ENCODE results near the gene WDR27.

Gene WDR27

DNA sequence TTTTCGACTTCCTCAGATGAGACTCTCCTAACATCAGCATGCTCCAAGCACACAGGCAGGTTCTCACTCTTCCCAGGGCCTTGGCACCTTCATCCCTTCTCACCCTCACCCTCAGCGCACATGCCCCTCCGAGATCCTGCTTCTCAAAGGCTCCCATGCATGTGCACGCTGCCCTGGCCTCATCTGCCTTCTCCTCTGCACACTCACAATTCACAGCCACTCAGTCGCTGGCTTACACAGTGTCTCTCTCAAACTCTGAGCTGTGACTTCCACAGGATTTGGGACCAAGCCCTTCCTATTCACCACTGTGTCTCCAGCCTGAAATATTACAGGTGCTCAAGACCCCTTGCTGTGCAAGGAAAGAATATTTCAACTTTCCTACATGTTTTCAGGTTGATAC lies 30.3 kb downstream of the WDR27 start:
- Histone ChIP-seq H3K36me3 (ENCODE audit: low read length) (peaks cover 16% of the 10 kb centered on the region; the same call in 1 of the 2 replicates), H3K27ac (ENCODE audit: low read depth, low read length) (no peak overlapping the region)

DNA sequence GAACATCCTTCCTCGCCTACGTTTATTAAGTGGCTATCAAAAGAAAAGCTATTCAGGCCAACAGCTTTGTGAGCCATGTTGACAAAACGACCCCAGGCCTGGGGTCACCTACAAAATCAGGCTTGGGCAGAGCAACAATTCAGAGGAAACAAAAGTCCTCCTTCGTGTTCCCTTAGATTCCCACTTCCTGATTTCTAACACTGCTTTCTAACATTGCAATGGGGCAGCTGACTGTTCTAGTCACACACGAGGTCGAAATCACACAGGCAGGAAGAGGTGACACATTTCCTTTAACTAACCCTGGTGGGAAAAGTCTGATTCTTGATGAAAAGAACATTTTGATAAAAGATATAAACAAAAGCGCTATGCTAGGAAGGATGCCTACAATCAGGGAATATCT lies 31.9 kb downstream of the WDR27 start:
- Histone ChIP-seq H3K27ac (ENCODE audit: low read depth, low read length) (no peak overlapping the region), H3K9ac (ENCODE audit: low read length) (no peak overlapping the region), H2AFZ (ENCODE audit: low read depth, low read length, severe bottlenecking) (no peak overlapping the region), H3K4me2 (ENCODE audit: low read depth, low read length, poor library complexity, severe bottlenecking) (no peak overlapping the region), H3K9me3 (ENCODE audit: insufficient read depth, low read length) (no peaks in the 10 kb centered on the region), H3K36me3 (ENCODE audit: low read length) (peaks cover 16% of the 10 kb centered on the region; the same call in 1 of the 2 replicates), H3K27me3 (ENCODE audit: low read length) (no peaks in the 10 kb centered on the region), H3K9me2 (replicated peaks; ENCODE audit: insufficient read depth, low read length) (no peaks in the 10 kb centered on the region), H3K79me2 (ENCODE audit: insufficient read depth, low read length) (no peaks in the 10 kb centered on the region), H3F3A (ENCODE audit: insufficient read depth) (no peaks in the 10 kb centered on the region), H4K20me1 (ENCODE audit: low read depth, low read length) (no peaks in the 10 kb centered on the region), H3K4me3 (ENCODE audit: insufficient read depth, low read length, poor library complexity, severe bottlenecking) (no peak overlapping the region)
- no peak for TF ChIP-seq EZH2phosphoT487 (conservative IDR thresholded peaks at IDR 0.05; ENCODE audit: low read length)
- TF ChIP-seq, protein P1, sequence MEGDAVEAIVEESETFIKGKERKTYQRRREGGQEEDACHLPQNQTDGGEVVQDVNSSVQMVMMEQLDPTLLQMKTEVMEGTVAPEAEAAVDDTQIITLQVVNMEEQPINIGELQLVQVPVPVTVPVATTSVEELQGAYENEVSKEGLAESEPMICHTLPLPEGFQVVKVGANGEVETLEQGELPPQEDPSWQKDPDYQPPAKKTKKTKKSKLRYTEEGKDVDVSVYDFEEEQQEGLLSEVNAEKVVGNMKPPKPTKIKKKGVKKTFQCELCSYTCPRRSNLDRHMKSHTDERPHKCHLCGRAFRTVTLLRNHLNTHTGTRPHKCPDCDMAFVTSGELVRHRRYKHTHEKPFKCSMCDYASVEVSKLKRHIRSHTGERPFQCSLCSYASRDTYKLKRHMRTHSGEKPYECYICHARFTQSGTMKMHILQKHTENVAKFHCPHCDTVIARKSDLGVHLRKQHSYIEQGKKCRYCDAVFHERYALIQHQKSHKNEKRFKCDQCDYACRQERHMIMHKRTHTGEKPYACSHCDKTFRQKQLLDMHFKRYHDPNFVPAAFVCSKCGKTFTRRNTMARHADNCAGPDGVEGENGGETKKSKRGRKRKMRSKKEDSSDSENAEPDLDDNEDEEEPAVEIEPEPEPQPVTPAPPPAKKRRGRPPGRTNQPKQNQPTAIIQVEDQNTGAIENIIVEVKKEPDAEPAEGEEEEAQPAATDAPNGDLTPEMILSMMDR (IDR thresholded peaks at IDR 0.05; ENCODE audit: insufficient read depth, low read length, poor library complexity, severe bottlenecking) = no peak

More for the DNA sequence above, 30.3 kb downstream of the WDR27 start:
- no peak overlapping the region for H2AFZ ChIP-seq (ENCODE audit: low read depth, low read length, severe bottlenecking)
- H3K9ac ChIP-seq (ENCODE audit: low read length) = no peak overlapping the region
- TF ChIP-seq, protein P1 (IDR thresholded peaks at IDR 0.05; ENCODE audit: insufficient read depth, low read length, poor library complexity, severe bottlenecking) = no peak
- TF ChIP-seq EZH2phosphoT487 (conservative IDR thresholded peaks at IDR 0.05; ENCODE audit: low read length) = no peak
- no peaks in the 10 kb centered on the region for H3F3A ChIP-seq (ENCODE audit: insufficient read depth)
- no peak overlapping the region for H3K4me2 ChIP-seq (ENCODE audit: low read depth, low read length, poor library complexity, severe bottlenecking)
- no peaks in the 10 kb centered on the region for H3K9me3 ChIP-seq (ENCODE audit: insufficient read depth, low read length)
- H3K9me2 ChIP-seq (replicated peaks; ENCODE audit: insufficient read depth, low read length) = no peaks in the 10 kb centered on the region
- H3K79me2 ChIP-seq (ENCODE audit: insufficient read depth, low read length) = no peaks in the 10 kb centered on the region
- H3K4me3 ChIP-seq (ENCODE audit: insufficient read depth, low read length, poor library complexity, severe bottlenecking) = no peak overlapping the region
- H4K20me1 ChIP-seq (ENCODE audit: low read depth, low read length) = no peaks in the 10 kb centered on the region
- no peaks in the 10 kb centered on the region for H3K27me3 ChIP-seq (ENCODE audit: low read length)

DNA sequence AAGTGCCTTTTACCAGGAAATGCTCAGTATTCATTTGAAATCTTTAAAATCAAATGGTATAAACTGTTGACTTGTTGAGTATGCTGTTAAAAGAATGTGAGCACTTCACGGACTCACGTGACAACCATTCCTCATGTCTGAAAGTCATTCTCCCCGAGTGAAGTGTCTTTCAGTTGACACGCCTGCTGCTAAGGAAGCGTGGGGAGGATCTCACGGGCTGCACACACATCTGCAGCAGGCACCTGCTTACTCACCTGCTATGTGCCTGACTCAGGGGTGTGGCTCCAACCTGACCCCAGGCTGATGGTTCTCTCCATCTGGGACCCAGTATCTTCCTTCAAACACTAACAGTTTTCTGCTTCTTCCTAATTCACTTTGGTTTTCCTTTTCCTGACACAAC lies 32.7 kb downstream of the WDR27 start:
- Histone ChIP-seq H3K9ac (ENCODE audit: low read length) (no peak overlapping the region), H2AFZ (ENCODE audit: low read depth, low read length, severe bottlenecking) (no peak overlapping the region), H3K79me2 (ENCODE audit: insufficient read depth, low read length) (no peaks in the 10 kb centered on the region), H3K4me2 (ENCODE audit: low read depth, low read length, poor library complexity, severe bottlenecking) (no peak overlapping the region), H3F3A (ENCODE audit: insufficient read depth) (no peaks in the 10 kb centered on the region), H3K36me3 (ENCODE audit: low read length) (peaks cover 16% of the 10 kb centered on the region; the same call in 1 of the 2 replicates), H3K27me3 (ENCODE audit: low read length) (no peaks in the 10 kb centered on the region), H3K4me3 (ENCODE audit: insufficient read depth, low read length, poor library complexity, severe bottlenecking) (no peak overlapping the region), H3K9me3 (ENCODE audit: insufficient read depth, low read length) (no peaks in the 10 kb centered on the region), H4K20me1 (ENCODE audit: low read depth, low read length) (no peaks in the 10 kb centered on the region), H3K27ac (ENCODE audit: low read depth, low read length) (no peak overlapping the region), H3K9me2 (replicated peaks; ENCODE audit: insufficient read depth, low read length) (no peaks in the 10 kb centered on the region)
- TF ChIP-seq EZH2phosphoT487 (conservative IDR thresholded peaks at IDR 0.05; ENCODE audit: low read length) = no peak
- TF ChIP-seq, protein P1 (IDR thresholded peaks at IDR 0.05; ENCODE audit: insufficient read depth, low read length, poor library complexity, severe bottlenecking) = no peak
